ENCODE measurements around the gene UBE2R2.

GRCh38 chr9:33939924-33940874, 123.2 kb downstream of the UBE2R2 start:
- no peak for TF ChIP-seq YY1 (IDR thresholded peaks at IDR 0.05; ENCODE audit: insufficient read depth, insufficient read length)
- no peak for TF ChIP-seq ZNF274 (IDR thresholded peaks at IDR 0.05; ENCODE audit: low read depth, low read length)
- TF ChIP-seq SUZ12 (IDR thresholded peaks at IDR 0.05; ENCODE audit: extremely low read depth, insufficient read depth, insufficient read length), result no peak
